ENCODE measurements around the gene GZMM.

Gene GZMM

DNA sequence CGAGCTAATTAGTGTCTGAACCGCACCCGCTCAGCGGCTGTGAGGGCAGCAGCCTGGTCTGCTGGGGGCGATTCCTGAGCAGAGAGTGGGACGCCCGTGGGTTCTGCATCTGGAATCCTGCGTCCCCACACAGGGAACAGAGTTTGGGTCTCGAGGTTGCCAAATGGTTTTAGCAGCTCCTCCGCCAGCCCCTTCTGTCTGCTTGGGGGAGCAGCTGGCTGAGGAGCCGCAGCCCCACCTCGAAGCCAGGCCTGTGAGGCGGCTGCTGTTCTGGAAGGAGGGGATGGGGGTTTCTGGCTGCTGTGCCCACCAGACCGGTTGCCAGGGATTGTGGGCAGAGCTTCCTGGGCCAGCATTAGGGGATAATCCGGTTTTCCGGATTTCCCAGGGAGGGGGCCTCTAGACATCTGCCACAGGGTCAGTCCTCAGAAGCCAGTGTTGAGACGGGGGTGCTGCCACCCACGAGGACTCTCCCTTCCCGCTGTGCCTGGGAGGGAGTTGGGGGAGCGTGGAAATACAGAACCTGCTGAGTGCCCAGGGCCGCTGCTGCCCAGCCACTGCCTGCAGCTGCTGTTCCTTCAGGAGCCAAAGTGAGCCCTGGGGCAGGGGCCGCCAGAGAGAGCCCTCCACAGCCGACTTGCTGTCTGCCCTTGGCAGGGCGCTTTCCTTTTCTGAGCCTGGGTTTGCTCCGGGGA lies 10.3 kb upstream of the GZMM start:
- no peak for FAIRE-seq
- DNase-seq (ENCODE audit: low spot score): no peak

DNA sequence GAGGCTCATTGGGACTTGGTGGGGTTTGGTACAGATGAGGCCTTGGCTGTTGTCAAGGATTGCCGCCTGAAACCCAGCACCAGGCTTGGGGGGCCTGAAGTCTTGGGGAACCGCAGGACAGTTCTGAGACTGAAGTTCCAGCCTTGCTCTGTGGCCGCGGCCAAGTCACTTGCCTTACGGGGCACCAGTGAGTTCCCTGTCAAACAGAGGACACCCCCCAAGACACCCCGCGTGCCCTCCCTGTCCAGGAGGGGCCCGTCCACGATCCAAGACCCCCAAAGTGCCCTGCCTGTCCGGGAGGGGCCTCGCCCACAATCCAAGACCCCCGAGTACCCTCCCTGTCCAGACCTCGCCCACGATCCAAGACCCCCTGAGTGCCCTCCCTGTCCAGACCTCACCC lies 9.8 kb upstream of the GZMM start:
- no peak for DNase-seq (ENCODE audit: low spot score)
- FAIRE-seq: no peak

GRCh38 chr19:535017-535835 lies 8.6 kb upstream of the GZMM start:
- DNase-seq (ENCODE audit: low spot score): no peak
- FAIRE-seq: no peak

- DNase-seq (ENCODE audit: low spot score) (no peak), FAIRE-seq (no peak)
These were observed 7.6 kb upstream of the GZMM start for GRCh38 chr19:536031-536880.

GRCh38 chr19:536881-537404 lies 6.9 kb upstream of the GZMM start:
- no peak for DNase-seq (ENCODE audit: low spot score)
- no peak for FAIRE-seq

DNA sequence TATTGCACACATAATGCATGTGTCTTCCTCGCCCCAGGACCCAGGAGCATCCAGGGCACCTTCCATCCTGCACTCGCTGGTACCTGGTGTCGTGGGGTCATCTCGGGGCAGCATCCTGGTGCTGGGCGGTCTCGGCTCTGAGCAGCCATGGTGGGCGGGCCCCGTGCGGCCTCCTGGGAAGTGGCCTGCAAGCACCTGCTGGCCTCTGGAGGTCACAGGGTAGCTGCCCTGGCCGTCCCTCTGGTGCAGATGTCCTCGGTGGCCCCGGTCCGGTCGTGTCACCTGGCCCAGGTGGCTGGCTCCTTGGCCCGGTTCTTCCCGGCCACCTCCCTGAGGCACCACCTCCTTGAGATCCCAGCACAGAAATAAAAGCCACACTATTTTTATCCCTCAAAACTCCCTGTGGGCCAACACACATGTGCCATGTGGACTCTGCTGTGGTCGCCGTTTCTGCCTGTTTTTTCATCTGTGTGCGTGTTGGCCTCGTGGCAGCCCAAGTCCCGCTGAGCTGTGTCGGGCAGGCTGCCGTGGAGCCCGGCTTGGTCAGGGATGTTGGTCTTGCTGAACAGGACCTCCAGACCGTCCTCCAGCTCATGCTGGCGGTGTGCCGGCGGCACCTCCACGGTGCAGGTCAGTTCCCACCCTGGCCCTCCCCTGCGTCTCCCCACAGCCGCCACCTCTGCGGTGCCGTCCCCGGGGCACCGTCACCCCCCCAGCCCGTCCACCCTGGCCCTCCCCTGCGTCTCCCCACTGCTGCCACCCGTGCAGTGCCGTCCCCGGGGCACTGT lies 5.0 kb upstream of the GZMM start:
- DNase-seq (ENCODE audit: low spot score) (no peak), FAIRE-seq (no peak)

GRCh38 chr19:539429-540030 lies 4.3 kb upstream of the GZMM start:
- DNase-seq (ENCODE audit: low spot score): no peak
- FAIRE-seq: no peak

- no peak for FAIRE-seq
- DNase-seq (ENCODE audit: low spot score): no peak
These were observed 2.8 kb upstream of the GZMM start for GRCh38 chr19:540867-541637.

DNA sequence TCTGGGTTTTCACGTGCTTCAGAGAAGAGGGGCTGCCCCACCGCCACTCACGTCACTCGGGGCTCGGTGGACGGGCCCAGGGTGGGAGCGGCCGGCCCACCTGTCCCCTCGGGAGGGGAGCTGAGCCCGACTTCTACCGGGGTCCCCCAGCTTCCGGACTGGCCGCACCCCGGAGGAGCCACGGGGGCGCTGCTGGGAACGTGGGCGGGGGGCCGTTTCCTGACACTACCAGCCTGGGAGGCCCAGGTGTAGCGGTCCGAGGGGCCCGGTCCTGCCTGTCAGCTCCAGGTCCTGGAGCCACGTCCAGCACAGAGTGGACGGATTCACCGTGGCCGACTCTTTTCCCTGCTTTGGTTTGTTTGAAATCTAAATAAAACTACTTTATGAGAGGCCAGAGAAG lies 2.2 kb upstream of the GZMM start:
- FAIRE-seq: no peak

DNA sequence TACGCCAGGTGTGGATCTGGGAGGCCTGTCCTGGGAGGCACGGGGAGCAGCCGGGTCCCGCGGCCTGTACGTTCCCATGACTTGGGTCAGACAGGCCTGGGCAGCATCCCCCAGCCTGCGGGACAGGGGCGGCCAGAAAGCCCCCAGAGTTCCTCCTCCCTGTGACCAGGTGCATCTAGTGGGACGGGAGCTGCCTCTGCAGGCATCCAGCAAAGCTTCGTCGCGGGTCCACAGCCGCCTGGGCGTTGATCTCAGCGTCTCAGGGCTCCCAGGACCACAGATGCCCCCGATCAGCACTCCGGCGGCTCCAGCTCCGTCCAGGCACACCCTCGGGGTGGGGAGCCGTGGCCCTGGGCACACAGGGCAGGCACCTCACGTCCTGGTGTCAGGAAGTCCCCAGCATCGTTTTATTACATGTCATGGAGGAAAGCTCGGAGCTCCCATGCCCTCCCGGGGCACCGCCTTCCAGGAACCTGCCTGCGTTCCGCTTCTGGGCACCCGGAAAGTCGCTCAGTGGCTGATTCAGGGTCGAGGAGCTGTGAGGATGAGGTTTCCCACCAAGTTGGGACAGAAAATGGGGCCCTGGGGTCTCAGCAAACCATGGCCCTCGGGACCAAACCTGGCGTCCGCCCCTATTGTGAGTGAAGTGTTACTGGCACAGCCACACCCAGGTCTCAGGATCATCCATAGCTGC lies 1.5 kb upstream of the GZMM start:
- DNase-seq (ENCODE audit: low spot score) (no peak), FAIRE-seq (no peak)

More for the DNA sequence above, 2.2 kb upstream of the GZMM start:
- no peak for DNase-seq (ENCODE audit: low spot score)

- DNase-seq (ENCODE audit: low spot score): no peak
These were observed 3.3 kb downstream of the GZMM start for GRCh38 chr19:547117-547516.

DNA sequence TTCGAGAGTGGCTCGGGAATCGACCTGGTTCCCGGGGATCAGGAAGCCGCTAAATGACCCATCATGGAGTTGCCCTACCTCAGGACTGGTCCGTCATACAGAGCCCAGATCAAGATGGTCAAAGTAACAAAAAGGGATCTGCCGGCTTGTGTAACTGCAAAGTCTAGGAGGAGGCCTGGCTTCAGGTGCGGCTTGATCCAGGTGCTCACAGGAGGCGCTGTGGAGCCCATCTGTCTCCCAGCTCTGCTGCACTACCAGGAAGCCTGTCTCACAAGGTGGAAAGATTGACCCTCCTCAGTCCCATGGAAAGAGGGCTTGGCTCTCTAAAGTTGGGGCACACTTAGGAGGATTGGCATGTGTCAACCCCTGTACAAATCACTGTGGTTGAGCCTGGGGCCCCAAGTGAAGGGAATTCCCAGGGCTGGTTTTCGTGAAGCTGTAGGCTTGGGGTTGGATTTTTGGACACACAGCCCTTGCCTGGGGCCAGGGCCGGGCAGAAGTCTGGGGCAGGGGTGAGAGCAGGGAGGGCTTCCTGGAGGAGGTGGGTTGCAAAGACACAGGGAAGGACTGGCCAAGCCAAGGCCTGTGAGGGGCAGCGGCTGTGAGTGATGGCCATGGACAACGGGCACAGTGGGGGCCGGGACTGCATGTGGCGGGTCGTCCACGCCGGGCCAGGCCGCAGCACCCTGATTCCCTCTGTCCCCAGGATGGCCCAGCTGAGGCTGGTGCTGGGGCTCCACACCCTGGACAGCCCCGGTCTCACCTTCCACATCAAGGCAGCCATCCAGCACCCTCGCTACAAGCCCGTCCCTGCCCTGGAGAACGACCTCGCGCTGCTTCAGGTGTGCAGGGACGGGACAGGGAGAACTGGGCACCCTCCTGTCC lies 4.2 kb downstream of the GZMM start:
- no peak for FAIRE-seq

More at GRCh38 chr19:547117-547516, 3.3 kb downstream of the GZMM start:
- no peak for FAIRE-seq

DNA sequence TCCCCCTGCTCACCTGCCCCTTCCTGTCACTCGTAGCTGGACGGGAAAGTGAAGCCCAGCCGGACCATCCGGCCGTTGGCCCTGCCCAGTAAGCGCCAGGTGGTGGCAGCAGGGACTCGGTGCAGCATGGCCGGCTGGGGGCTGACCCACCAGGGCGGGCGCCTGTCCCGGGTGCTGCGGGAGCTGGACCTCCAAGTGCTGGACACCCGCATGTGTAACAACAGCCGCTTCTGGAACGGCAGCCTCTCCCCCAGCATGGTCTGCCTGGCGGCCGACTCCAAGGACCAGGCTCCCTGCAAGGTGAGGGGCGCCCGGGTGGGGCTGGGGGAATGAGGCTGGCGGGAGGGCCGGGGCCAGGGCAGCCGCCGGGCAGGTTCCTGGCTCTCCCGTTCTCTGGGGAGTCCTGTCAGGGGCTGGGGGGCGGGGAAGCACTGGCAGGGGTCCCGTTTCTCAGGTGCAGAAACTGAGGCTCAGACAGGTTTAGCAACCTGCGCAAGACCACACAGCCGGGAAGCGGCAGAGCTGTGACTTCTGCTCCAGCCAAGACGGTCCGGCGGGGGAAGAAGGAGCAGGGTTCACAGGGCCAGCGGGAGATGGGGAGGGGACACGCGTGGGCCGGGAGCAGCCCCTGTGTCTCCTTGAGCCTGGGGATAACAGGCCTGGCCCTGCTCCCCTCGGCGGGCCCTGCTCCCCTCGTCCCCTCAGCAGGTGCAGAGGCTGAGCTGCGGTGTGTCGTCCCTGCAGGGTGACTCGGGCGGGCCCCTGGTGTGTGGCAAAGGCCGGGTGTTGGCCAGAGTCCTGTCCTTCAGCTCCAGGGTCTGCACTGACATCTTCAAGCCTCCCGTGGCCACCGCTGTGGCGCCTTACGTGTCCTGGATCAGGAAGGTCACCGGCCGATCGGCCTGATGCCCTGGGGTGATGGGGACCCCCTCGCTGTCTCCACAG lies 5.3 kb downstream of the GZMM start:
- DNase-seq (ENCODE audit: low spot score): no peak
- no peak for FAIRE-seq

More for the DNA sequence above, 4.2 kb downstream of the GZMM start:
- no peak for DNase-seq (ENCODE audit: low spot score)

GRCh38 chr19:554817-555216 lies 11.0 kb downstream of the GZMM start:
- no peak for FAIRE-seq
- DNase-seq (ENCODE audit: low spot score): no peak

GRCh38 chr19:555474-555808 lies 11.6 kb downstream of the GZMM start:
- no peak for FAIRE-seq

DNA sequence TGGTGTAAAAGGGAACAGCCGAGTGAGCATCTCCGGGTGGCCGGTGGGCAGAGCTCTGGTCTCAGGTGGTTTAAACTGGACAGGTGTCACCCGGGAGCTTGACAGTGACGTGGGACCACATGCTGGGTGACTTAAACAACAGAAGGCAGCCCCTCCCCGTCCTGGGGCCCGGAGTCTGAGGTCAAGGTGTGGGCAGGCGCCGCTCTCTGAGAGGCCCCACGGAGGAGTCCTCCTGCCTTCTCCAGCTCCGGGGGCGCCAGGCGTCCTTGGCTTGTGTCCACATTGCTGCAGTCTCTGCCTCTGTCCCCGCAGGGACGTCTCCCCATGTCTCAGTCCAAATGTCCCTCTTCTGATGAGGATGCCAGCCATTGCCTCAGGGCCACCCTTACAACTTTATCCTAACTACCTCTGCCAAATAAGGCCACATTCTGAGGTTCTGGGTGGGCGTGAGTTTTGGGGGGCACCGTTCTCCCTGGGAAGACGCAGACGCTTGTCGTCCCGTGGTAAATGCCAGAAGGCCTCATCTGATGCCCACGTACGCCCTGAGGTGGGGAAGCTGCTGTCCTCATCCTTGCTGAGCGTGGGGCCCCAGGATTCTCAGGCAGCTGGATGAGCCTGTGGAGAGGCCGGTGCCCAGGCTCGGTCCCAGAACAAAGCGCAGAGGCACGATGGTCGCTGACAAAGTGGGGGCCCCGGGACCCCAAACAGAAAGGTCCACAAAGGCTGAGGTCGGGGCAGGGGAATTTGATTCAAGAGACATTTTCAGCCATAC lies 12.9 kb downstream of the GZMM start:
- DNase-seq (ENCODE audit: low spot score) (no peak), FAIRE-seq (no peak)

More at GRCh38 chr19:555474-555808, 11.6 kb downstream of the GZMM start:
- no peak for DNase-seq (ENCODE audit: low spot score)
